Measurements from ENCODE around the gene GPR162.
A peak's percentile ranks its signal among the peaks of the same experiment; 100 is the strongest.
"Not testable (repeated sequence)": the region's sequence is repeated elsewhere in the genome, so short reads cannot be mapped to it uniquely, and the experiment has no call there.

The GPR162 gene

DNA sequence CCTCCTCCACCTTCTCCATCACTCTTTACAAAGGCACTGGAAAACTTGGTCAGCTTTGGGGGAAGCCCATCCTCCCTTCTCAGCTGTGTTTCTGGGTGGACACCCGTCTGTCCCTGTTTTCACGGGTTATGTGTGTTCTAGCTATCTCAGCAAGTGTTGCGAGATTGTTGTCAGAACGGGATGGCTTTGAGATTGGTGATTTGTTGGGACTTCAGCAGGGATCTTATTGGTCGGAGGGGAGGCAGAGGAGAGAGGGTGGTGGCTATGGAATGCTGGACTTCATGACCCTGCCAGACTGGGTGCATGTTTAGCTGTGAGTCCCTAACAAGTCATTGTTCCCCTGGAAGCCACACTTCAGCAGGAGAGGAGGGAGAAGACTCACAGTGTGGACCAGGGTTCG lies 32.4 kb downstream of the GPR162 start:
- no peak for DNase-seq (ENCODE audit: low spot score)

GRCh38 chr12:6855322-6855721 lies 33.7 kb downstream of the GPR162 start:
- no peak for DNase-seq (ENCODE audit: low spot score)

DNA sequence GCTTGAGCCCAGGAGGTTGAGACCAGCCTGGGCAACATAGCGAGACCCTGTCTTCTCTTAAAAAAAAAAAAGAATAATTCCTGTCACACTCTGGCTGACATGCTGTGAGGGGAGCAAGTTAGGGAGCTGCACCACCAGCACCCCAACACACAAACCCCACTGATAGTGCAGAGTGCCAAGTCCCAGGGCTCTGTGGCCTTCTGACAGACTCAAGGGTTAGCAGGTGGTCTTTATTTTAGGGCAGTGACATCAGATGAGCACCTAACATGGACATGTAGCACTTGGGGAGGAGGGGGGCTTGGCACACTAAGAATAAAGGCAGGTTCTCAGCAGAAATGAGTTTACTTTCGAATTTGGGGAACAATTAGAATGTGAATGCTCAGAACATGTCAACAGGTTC lies 37.2 kb downstream of the GPR162 start:
- no peak for DNase-seq (ENCODE audit: low spot score)

- no peak for DNase-seq (ENCODE audit: low spot score)
Measured at GRCh38 chr12:6860116-6860515, 38.5 kb downstream of the GPR162 start.

- DNase-seq (ENCODE audit: low spot score), result no peak
Measured at GRCh38 chr12:6860942-6861341, 39.3 kb downstream of the GPR162 start.

DNA sequence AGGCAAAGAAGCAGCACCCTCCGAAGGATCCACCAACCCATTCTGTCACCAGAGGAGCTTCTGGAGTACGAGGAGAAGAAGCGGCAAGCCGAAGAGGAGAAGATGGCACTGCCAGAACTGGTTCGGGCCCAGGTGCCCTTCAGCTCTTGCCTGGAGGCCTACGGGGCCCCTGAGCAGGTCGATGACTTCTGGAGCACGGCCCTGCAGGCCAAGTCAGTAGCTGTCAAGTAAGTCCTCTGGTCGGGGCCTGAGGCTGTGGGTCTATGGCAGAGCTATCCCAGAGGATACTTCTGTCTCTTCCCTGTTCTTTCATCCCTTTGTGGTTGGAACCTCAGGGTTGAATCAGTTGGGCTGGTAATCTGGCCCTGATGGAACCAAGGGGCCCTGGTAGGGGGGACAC lies 39.8 kb downstream of the GPR162 start:
- no peak for DNase-seq (ENCODE audit: low spot score)

GRCh38 chr12:6863033-6863432 lies 41.4 kb downstream of the GPR162 start:
- no peak for DNase-seq (ENCODE audit: low spot score)

GRCh38 chr12:6863586-6864321 lies 42.1 kb downstream of the GPR162 start:
- no peak for DNase-seq (ENCODE audit: low spot score)

DNA sequence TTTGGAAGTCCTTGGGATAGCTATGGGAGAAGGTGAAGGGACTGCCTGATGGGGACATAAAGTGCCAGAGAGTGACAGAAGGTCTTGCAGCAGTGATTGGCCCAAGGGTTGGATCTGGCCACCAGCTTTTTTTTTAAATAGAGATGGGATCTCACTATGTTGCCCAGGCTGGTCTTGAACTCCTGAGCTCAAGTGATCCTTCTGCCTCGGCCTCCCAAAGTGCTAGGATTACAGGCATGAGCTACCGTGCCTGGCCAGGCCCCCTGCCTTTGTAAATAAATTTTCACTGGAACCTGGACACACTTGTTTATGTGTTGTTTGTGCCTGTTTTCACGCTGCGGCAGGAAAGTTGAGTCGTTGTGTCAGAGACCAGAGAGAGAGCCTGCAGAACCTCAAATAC lies 43.7 kb downstream of the GPR162 start:
- not testable (repeated sequence) for DNase-seq (ENCODE audit: low spot score)

DNA sequence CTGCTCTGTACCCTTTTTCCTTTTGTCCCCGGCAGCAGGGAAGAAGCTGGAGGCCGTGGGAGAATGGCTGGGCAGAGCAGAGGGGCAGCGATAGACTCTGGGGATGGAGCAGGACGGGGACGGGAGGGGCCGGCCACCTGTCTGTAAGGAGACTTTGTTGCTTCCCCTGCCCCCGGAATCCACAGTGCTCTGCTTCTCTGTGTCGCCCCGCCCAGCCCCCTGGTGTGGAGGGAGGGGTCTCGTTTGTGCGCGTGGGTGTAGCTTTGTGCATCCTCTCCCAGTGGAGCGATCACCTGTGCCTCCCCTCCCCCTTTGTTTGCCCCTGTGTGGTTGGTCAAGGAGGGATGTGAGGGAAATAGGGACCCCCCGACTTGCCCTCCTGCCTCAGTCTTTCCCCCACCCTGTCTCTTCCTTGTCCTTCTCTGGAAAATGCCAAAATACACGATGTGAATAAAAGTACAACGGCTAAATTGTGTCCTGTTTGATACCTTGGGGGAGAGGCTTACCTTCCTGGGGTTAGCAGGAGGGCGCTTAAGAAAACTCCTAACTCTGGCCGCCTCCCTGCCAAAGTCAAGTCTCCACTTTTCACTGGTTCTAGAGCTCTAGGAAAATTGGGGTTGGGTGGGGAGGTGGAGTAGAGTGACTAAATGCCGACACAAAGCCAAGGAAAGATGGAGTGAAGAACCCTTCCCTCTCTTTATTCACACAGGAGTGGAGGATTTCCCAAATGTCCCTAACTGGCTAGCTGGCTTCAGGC lies 44.7 kb downstream of the GPR162 start:
- no peak for DNase-seq (ENCODE audit: low spot score)

DNA sequence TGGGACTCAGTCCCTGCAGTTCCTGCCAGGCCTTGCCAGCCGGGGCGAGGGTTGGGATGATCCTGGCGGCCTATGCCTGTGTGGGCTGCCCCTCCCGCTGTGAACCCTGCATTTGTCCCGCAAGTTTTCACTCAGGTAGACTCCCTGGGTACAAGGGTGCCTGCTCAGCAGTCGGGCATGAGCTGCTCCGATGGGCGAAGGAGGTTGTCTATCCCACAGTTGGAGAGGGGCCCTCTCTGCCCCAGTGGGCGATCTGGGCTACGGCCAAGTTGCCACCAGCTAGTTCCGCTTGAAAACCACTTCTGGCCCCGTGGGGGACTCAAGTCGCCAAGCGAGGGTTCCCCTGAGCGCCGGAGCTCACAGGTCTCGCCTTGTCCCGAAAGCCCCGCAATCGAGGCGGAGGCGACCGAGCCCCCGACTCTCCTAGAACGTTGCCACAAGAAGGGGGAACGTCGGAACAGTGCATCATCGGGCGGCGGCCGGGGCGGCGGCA lies 45.3 kb downstream of the GPR162 start:
- no peak for DNase-seq (ENCODE audit: low spot score)

GRCh38 chr12:6867413-6868210 lies 46.0 kb downstream of the GPR162 start, which contains the start of gene TPI1:
TPI1 (plus strand) TSS chr12:6867531; CDS start chr12:6867567, 36 bp downstream.
- DNase-seq (ENCODE audit: low spot score), result peak; percentile 82

DNA sequence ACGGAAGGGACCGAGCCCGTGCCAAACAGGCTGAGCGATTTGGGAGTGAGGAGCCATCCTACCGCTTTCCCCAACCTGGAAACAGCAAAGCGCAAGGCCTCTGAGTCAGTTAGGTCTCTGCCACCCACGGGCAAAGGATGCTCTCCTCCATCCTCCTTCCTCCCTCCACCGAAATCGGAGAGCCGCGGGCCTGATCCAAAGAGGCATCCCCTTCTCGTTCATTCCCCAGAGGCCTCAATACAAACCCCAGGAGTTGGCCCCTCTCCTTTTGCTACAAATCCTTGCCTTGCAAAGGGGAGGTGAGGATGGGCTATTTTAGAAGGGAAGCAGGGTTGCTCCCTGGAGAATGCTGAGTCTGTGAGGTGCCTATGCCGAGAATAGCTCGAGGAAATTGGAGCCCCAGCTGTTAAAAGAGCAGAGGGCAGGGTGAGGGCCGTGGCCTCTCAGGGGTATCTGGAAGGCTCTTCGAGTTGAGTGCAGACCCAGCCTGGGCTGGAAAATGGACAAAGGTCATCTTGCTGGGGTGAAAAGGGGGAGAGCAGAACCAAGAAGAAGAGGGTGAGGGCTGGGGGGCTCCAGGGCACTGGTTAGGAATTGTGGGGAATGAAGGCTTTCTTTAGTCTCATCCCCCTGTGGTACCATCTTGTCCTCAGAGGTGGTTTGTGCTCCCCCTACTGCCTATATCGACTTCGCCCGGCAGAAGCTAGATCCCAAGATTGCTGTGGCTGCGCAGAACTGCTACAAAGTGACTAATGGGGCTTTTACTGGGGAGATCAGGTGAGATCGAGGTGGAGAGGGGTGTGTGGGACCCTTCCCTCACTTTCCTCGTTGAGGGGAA lies 46.8 kb downstream of the GPR162 start:
- peak; percentile 40 for DNase-seq (ENCODE audit: low spot score)

- peak; percentile 92 for DNase-seq (ENCODE audit: low spot score)
Measured at GRCh38 chr12:6869049-6870021, 47.7 kb downstream of the GPR162 start.

DNA sequence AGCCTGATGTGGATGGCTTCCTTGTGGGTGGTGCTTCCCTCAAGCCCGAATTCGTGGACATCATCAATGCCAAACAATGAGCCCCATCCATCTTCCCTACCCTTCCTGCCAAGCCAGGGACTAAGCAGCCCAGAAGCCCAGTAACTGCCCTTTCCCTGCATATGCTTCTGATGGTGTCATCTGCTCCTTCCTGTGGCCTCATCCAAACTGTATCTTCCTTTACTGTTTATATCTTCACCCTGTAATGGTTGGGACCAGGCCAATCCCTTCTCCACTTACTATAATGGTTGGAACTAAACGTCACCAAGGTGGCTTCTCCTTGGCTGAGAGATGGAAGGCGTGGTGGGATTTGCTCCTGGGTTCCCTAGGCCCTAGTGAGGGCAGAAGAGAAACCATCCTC lies 48.7 kb downstream of the GPR162 start:
- DNase-seq (ENCODE audit: low spot score), result not testable (repeated sequence)

GRCh38 chr12:6871052-6871957 lies 49.7 kb downstream of the GPR162 start:
- DNase-seq (ENCODE audit: low spot score), result peak; percentile 60

- peak; percentile 86 for DNase-seq (ENCODE audit: low spot score)
Measured at GRCh38 chr12:6872073-6873048, 50.7 kb downstream of the GPR162 start.
